Erythroblast (primary cell): ENCODE data around the gene EIF4G1.

Source experiments
- DNase-seq, 2 experiments: peaks; one replicate each; lab custom pipeline; 2025; lab: John Stamatoyannopoulos, UW
- GATA1 ChIP-seq: IDR thresholded peaks from 2 replicates; pipeline ENCODE4 v1.6.1; 2011; ENCODE audit warnings: low read depth, mild to moderate bottlenecking, control low read depth, low read length, moderate library complexity
- POLR2A ChIP-seq: IDR thresholded peaks from 2 replicates; pipeline ENCODE4 v1.6.1; 2011; ENCODE audit warnings: mild to moderate bottlenecking, low read length

The EIF4G1 gene

GRCh38 chr3:184354121-184354728 lies 39.8 kb downstream of the EIF4G1 start:
- no peak for TF ChIP-seq POLR2A
- no peak for TF ChIP-seq GATA1
- DNase-seq, result peak; percentile 51 to 73

DNA sequence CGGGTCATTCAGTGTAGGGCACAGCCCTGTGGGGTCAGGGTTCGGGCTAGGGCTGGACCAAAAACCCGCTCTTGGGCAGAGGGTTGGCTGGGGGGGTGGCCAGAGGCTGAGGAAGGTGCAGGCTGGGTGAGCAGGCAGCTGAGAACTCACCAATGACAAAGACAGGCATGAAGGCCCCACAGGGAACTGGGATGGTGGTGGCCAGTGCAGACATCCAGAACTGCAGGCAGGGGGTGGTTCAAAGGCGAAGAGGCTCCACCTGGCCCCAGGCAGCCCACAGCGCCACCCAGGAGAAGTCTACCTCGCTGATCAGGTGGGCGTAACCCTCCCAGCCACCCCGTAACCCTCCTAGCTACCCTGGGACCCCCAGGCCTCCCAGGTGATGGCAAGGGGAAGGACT lies 40.3 kb downstream of the EIF4G1 start:
- TF ChIP-seq POLR2A, result no peak
- no peak for DNase-seq

- no peak for DNase-seq
- TF ChIP-seq POLR2A, result no peak
Measured at GRCh38 chr3:184355261-184356040, 41.0 kb downstream of the EIF4G1 start.

DNA sequence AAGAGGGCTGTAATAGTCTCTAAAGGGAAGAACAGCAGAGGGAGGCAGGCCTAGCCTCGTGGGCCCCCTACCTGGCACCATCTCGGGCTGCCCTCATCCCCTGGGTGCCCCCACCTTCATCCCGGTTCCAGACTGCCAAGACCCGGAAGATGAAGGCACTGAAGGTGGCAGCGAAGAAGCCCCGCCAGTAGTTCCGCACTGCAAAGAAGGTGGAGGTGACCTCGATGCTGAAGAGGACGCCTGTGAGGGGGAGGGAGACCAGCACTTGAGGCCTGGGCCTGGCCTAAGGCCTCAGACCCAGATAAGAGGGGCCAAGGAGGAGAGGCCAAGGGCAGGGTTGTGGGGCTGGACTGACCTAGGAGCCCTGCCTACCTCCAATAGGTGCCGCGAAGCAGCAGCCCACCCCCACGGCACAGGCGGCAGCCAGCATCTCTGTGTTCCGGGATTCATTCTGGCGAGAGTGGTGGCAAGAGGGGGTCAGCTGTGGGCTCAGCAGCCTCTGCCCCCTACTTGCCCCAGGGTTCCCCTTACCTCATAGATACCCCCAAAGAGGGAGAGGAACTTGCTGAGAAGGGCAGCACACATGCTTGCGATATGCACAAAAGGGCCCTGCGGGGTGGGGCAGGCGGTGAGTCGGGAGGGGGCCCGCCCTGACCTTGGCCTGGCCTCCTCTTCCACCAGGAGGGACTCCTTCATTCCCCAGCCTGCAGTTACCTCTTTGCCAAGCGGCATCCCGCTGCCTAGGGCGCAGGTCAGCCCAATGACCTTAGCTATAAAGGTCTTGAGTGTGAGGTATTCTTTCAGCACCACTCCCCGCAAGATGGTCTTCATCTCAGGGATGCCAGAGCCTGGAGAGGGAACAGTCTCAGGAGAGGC lies 43.1 kb downstream of the EIF4G1 start:
- no peak for DNase-seq
- no peak for TF ChIP-seq POLR2A
- no peak for TF ChIP-seq GATA1

- TF ChIP-seq GATA1 (no peak), POLR2A (no peak)
- DNase-seq, result no peak
Measured at GRCh38 chr3:184358124-184358767, 43.8 kb downstream of the EIF4G1 start.

DNA sequence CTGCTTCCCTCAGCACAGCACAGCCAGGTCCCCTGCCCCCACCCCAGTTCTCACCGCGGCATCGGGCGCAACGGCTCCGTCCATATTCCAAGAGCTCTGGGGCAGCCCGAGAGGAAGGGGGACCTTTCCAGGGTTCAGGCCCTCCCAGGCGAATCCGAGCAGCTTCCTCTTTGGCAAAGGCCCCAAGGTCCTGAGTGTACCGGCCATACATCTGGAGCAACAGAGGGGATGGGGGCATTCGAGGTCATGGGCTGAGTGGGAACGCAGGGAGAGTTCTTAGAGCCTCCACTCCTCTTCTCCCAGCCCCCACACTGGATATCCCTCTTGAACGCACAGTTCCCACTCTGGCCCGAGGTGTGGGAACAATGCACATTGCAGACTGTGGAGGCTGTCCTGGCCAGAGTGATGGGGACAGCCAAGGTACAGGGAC lies 44.5 kb downstream of the EIF4G1 start:
- no peak for TF ChIP-seq POLR2A
- no peak for TF ChIP-seq GATA1

GRCh38 chr3:184359610-184360009 lies 45.2 kb downstream of the EIF4G1 start:
- no peak for DNase-seq

More for the DNA sequence above, 44.5 kb downstream of the EIF4G1 start:
- no peak for DNase-seq

GRCh38 chr3:184360070-184360928 lies 45.9 kb downstream of the EIF4G1 start:
- no peak for DNase-seq
- TF ChIP-seq POLR2A (no peak), GATA1 (no peak)

More at GRCh38 chr3:184359610-184360009, 45.2 kb downstream of the EIF4G1 start:
- no peak for TF ChIP-seq GATA1
- no peak for TF ChIP-seq POLR2A

DNA sequence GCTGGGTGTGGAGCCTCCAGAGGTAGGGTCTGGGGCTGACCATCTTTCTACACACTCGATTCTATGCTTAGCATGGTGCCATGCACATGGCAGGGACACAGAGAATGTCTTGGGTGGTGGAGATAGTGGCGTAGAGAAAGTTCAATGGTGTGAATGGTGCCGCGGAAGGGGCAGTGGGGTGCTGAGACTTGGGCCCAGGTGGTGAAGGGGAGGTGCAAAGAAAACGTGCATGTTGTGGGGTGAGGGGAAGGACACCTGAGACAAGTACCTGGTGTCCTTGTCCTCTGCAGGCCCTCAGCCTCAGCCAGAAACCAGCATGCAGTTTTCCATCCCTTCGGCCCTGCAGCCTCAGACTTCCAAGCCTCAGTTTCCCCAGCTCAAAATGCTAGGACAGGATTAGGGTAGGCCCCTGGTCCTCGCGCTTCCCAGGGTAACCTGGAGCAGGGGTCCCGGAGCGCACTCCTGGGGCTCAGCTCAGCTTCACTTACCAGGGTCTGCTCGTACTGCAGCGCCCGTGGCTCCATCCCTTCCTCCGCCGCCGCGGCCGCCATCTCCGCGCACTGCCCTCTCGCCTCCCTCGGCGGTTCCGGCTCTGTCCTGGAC lies 46.6 kb downstream of the EIF4G1 start:
- no peak for DNase-seq
- TF ChIP-seq GATA1 (no peak), POLR2A (peak; percentile 37)

GRCh38 chr3:184361532-184361931 lies 47.1 kb downstream of the EIF4G1 start, which contains the start of the genes CLCN2 and POLR2H:
CLCN2 (minus strand) TSS chr3:184361605; CDS start chr3:184361479, 126 bp downstream.
POLR2H (plus strand) TSS chr3:184361710; CDS start chr3:184363493, 1,783 bp downstream.
- DNase-seq, result peak; percentile 58 to 77
- no peak for TF ChIP-seq GATA1
- TF ChIP-seq POLR2A, result peak; percentile 37

GRCh38 chr3:184361932-184362667 lies 47.7 kb downstream of the EIF4G1 start:
- TF ChIP-seq GATA1, result no peak
- TF ChIP-seq POLR2A, result peak; percentile 10
- DNase-seq, result peak; percentile 79

DNA sequence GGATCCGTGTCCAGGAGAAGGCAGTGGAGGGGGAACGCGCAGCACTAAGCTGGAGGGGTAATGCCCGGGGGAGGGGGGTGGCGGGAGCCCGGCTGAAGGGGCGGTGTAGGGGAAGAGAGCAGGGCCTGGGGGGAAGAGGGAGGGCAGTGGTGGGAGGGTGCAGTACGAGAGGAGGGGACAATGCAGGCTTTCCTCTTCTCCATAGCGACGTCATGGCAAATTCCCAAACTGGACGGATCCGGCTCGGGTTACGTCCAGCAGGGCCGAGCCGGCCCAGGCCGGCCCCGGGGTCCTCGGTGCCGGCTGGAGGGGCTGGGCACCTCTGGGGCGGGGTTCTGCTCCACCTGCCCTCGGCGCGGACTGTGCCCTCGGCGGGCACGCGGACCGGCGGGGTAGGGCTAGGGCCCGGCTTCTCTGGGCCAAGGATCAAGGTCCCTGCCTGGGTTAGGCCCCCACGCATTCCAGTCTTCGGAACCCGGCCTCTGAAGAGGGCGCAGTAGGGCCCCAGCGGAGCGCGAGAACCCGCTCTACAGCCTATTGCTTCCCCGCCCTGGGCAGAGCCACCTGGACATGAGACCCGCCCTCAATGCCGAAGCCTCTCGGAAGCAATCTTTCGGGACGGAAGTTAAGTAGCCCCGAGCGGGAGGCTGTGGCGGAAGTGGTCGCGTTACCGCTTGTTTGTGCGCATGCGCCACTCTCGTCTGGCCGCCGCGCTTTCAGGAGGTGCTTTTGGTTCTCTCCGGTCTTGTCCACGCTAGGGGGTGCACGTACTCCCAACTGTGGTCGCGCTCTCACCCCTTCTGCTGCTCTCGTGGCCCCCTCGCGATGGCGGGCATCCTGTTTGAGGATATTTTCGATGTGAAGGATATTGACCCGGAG lies 48.5 kb downstream of the EIF4G1 start:
- TF ChIP-seq GATA1 (no peak), POLR2A (peak; percentile 87)
- peak; percentile 98 to 99 for DNase-seq
